Fibroblast of lung (primary cell): Measurements from ENCODE around the gene SLC6A17. TPM values are rescaled to one million over a fixed set of nuclear protein-coding genes. Genes with fewer than 3 reads are reported as not detected.

ENCODE experiments used
- DNase-seq, 2 donors: peaks; one replicate each; pipeline versions ENCODE4 v3.0.0 to v3.0.0-alpha.2; 2010; ENCODE audit warnings: low read depth in 2 of 2
- H2AFZ ChIP-seq: 2 replicates; pipeline ENCODE4 v1.5.1; 2012; ENCODE audit warnings: low read length, control low read depth, inconsistent platforms
- H3K27ac ChIP-seq: 2 replicates; pipeline ENCODE4 v1.5.1; 2011; ENCODE audit warnings: low read length, control low read depth; ENCODE audit not compliant: insufficient read depth
- H3K27me3 ChIP-seq: 2 replicates; pipeline ENCODE4 v1.5.1; 2011; ENCODE audit warnings: mild to moderate bottlenecking, low read length; ENCODE audit not compliant: control insufficient read depth, insufficient read depth
- H3K36me3 ChIP-seq: 2 replicates; pipeline ENCODE4 v1.5.1; 2011; ENCODE audit warnings: low read length; ENCODE audit not compliant: control insufficient read depth, insufficient read depth
- H3K4me1 ChIP-seq: 2 replicates; pipeline ENCODE4 v1.5.1; 2011; ENCODE audit warnings: low read length; ENCODE audit not compliant: control insufficient read depth, insufficient read depth; ENCODE audit errors: extremely low read depth
- H3K4me2 ChIP-seq: 2 replicates; pipeline ENCODE4 v1.5.1; 2011; ENCODE audit warnings: low read length, control low read depth; ENCODE audit not compliant: insufficient read depth; ENCODE audit errors: extremely low read depth
- H3K4me3 ChIP-seq, 4 experiments: fragments of 200-600 bp in 1 of 4; sonication (generic) in 1 of 4; replicated peaks in 1 of 4; 2 replicates each; pipeline ENCODE4 v1.5.1; 2011 to 2016; ENCODE audit warnings: low read length in 4 of 4, low read depth in 3 of 4, mild to moderate bottlenecking in 3 of 4, control low read depth in 2 of 4, inconsistent platforms in 1 of 4, mixed read lengths in 1 of 4; ENCODE audit not compliant: insufficient read depth in 1 of 4; ENCODE audit errors: control extremely low read depth in 1 of 4
- H3K79me2 ChIP-seq: 2 replicates; pipeline ENCODE4 v1.5.1; 2012; ENCODE audit warnings: mild to moderate bottlenecking, low read length, inconsistent platforms; ENCODE audit not compliant: control insufficient read depth, insufficient read depth
- H3K9ac ChIP-seq: 2 replicates; pipeline ENCODE4 v1.5.1; 2011; ENCODE audit warnings: mild to moderate bottlenecking, low read length, control low read depth; ENCODE audit not compliant: insufficient read depth
- H3K9me3 ChIP-seq: 2 replicates; pipeline ENCODE4 v1.5.1; 2012; ENCODE audit warnings: low read depth, low read length; ENCODE audit not compliant: control insufficient read depth, insufficient read depth
- H4K20me1 ChIP-seq: 2 replicates; pipeline ENCODE4 v1.5.1; 2011; ENCODE audit warnings: low read length; ENCODE audit not compliant: control insufficient read depth, insufficient read depth; ENCODE audit errors: extremely low read depth
- CTCF ChIP-seq, 2 donors: IDR thresholded peaks in 1 of 2; conservative IDR thresholded peaks in 1 of 2; 1 replicate in 1 of 2; 2 replicates in 1 of 2; pipeline ENCODE4 v1.5.1; 2011 to 2012; ENCODE audit warnings: low read length in 2 of 2, control low read depth in 1 of 2, inconsistent platforms in 1 of 2, low read depth in 1 of 2, mild to moderate bottlenecking in 1 of 2
- EZH2 ChIP-seq: IDR thresholded peaks from 2 replicates; pipeline ENCODE4 v1.5.1; 2012; ENCODE audit warnings: low read length, control low read depth, mild to moderate bottlenecking; ENCODE audit errors: missing control alignments
- polyA plus RNA-seq, 2 donors: library from polyadenylated mRNA; depleted of rRNA in 1 of 2; stranded (reverse) in 1 of 2; unstranded in 1 of 2; fragments of >200 nt; gene quantifications; 2 replicates each; pipeline ENCODE4 v1.2.1, GENCODE V29; 2011 to 2012; ENCODE audit warnings: missing spikeins in 1 of 2
- total RNA-seq: library from RNA; depleted of rRNA; stranded (reverse); fragments of >200 nt; gene quantifications from 2 replicates; pipeline ENCODE4 v1.2.1, GENCODE V29; 2014

The SLC6A17 gene
- total and polyA plus RNA-seq, 2 donors (not counting 1 experiment from before 2014, with no cell fraction given) = under 0.01 to 0.14 TPM

- H4K20me1 ChIP-seq = no peaks in the 10 kb centered on the region
- no peaks in the 10 kb centered on the region for H3K9me3 ChIP-seq
- H3K9ac ChIP-seq = no peak overlapping the region
- no peaks in the 10 kb centered on the region for H3K36me3 ChIP-seq
- H3K4me3 ChIP-seq = no peak overlapping the region
- H2AFZ ChIP-seq = no peak overlapping the region
- no peak overlapping the region for H3K4me2 ChIP-seq
- no peak overlapping the region for H3K27ac ChIP-seq
- peaks cover 2% of the 10 kb centered on the region for H3K4me1 ChIP-seq
- no peak for DNase-seq
- TF ChIP-seq CTCF (conservative IDR thresholded peaks at IDR 0.05 in 1 of 2, IDR thresholded peaks at IDR 0.05 in 1 of 2; ENCODE audit: low read depth in 1 of 2, low read length in 2 of 2) (no peak), EZH2 (no peak)
- H3K27me3 ChIP-seq = peaks cover 14% of the 10 kb centered on the region
- H3K79me2 ChIP-seq = no peaks in the 10 kb centered on the region
Measured at GRCh38 chr1:110183642-110184167, 33.4 kb downstream of the SLC6A17 start.

GRCh38 chr1:110184446-110184845 lies 34.2 kb downstream of the SLC6A17 start:
- H3K4me2 ChIP-seq = no peak overlapping the region

GRCh38 chr1:110185181-110185580 lies 34.9 kb downstream of the SLC6A17 start:
- DNase-seq = no peak
- H3K79me2 ChIP-seq = no peaks in the 10 kb centered on the region

More at GRCh38 chr1:110184446-110184845, 34.2 kb downstream of the SLC6A17 start:
- no peaks in the 10 kb centered on the region for H3K9me3 ChIP-seq
- H4K20me1 ChIP-seq = no peaks in the 10 kb centered on the region
- peaks cover 14% of the 10 kb centered on the region for H3K27me3 ChIP-seq
- H3K4me1 ChIP-seq = peaks cover 3% of the 10 kb centered on the region
- no peak overlapping the region for H3K4me3 ChIP-seq
- H3K36me3 ChIP-seq = no peaks in the 10 kb centered on the region
- no peak overlapping the region for H3K27ac ChIP-seq
- DNase-seq = no peak
- H3K79me2 ChIP-seq = no peaks in the 10 kb centered on the region
- TF ChIP-seq EZH2 (no peak), CTCF (conservative IDR thresholded peaks at IDR 0.05 in 1 of 2, IDR thresholded peaks at IDR 0.05 in 1 of 2; ENCODE audit: low read depth in 1 of 2, low read length in 2 of 2) (no peak)
- H2AFZ ChIP-seq = no peak overlapping the region
- no peak overlapping the region for H3K9ac ChIP-seq

More at GRCh38 chr1:110185181-110185580, 34.9 kb downstream of the SLC6A17 start:
- Histone ChIP-seq H4K20me1 (no peaks in the 10 kb centered on the region), H3K4me2 (no peak overlapping the region), H2AFZ (no peak overlapping the region), H3K27ac (no peak overlapping the region), H3K27me3 (peaks cover 14% of the 10 kb centered on the region), H3K4me1 (peaks cover 3% of the 10 kb centered on the region), H3K9ac (no peak overlapping the region), H3K36me3 (no peaks in the 10 kb centered on the region), H3K9me3 (no peaks in the 10 kb centered on the region), H3K4me3 (no peak overlapping the region)
- TF ChIP-seq EZH2 (no peak), CTCF (conservative IDR thresholded peaks at IDR 0.05 in 1 of 2, IDR thresholded peaks at IDR 0.05 in 1 of 2; ENCODE audit: low read depth in 1 of 2, low read length in 2 of 2) (no peak)
